HepG2 (cell line): ENCODE results near the gene NT5C1A. TPM values are rescaled to one million over a fixed set of nuclear protein-coding genes. Genes with fewer than 3 reads are reported as not detected.
A peak's percentile ranks its signal among the peaks of the same experiment; 100 is the strongest.

ENCODE experiments used
- ATAC-seq: fragments of 200-7000 bp; cut with Tn5 transposase; 3 replicates; pipeline ENCODE4 v1.9.1; 2020; ENCODE audit warnings: mild to moderate bottlenecking, moderate library complexity
- BruUV-seq: library from RNA; stranded (reverse); fragments of 400-500 nt; replicated peaks from 2 replicates; lab custom pipeline; 2021; lab: Mats Ljungman, UMichigan
- CTCF ChIA-PET: fragments of 300-600 bp; formaldehyde crosslinking; extraction: SDS; loops from one replicate; lab custom pipeline; 2021; ENCODE audit warnings: low total read pairs, inconsistent platforms, low intra/inter-chr PET ratio; lab: Yijun Ruan, JAX
- POLR2A ChIA-PET: fragments of 350-600 bp; sonication (Branson Sonifier 250); formaldehyde crosslinking; loops from one replicate; lab custom pipeline; 2020; ENCODE audit warnings: antibody characterized with exemption, inconsistent platforms; lab: Yijun Ruan, JAX
- DNase-seq: peaks from one replicate; pipeline ENCODE4 v3.0.0-alpha.2; 2015; ENCODE audit warnings: low spot score
- FAIRE-seq: peaks from 3 replicates; lab custom pipeline; 2011; peaks lifted over from hg19 to GRCh38; lab: Jason Lieb, UNC
- H2AFZ ChIP-seq: one replicate; pipeline ENCODE4 v1.6.1; 2011; ENCODE audit warnings: low read length, inconsistent platforms
- H3K27ac ChIP-seq: fragments of 300-600 bp; 3 replicates; pipeline ENCODE4 v1.8.0; 2011; ENCODE audit warnings: mixed run types, mild to moderate bottlenecking, mixed read lengths, low read length, inconsistent platforms; ENCODE audit not compliant: insufficient read depth; ENCODE audit errors: extremely low read length
- H3K27me3 ChIP-seq, 2 experiments: fragments of 200-600 bp in 1 of 2; 2 replicates in 1 of 2; 3 replicates in 1 of 2; pipeline versions ENCODE4 v1.6.0 to v1.8.0; 2011; ENCODE audit warnings: low read length in 2 of 2, mild to moderate bottlenecking in 2 of 2, moderate library complexity in 2 of 2, inconsistent platforms in 1 of 2; ENCODE audit not compliant: insufficient read depth in 2 of 2, control insufficient read depth in 1 of 2
- H3K36me3 ChIP-seq, 2 experiments: fragments of 200-600 bp in 1 of 2; replicated peaks in 1 of 2; 2 replicates in 1 of 2; 3 replicates in 1 of 2; pipeline versions ENCODE4 v1.5.1 to v1.8.0; 2011; ENCODE audit warnings: low read length in 2 of 2, inconsistent platforms in 1 of 2; ENCODE audit not compliant: insufficient read depth in 2 of 2, control insufficient read depth in 1 of 2
- H3K4me1 ChIP-seq: 2 replicates; pipeline ENCODE4 v1.5.1; 2012; ENCODE audit warnings: low read length, inconsistent platforms; ENCODE audit not compliant: insufficient read depth
- H3K4me2 ChIP-seq: 2 replicates; pipeline ENCODE4 v1.6.0; 2011; ENCODE audit warnings: low read depth, low read length, inconsistent platforms
- H3K4me3 ChIP-seq, 3 experiments: fragments of 200-600 bp in 1 of 3; sonication (generic), shearing (Covaris generic) in 1 of 3; replicated peaks in 1 of 3; 2 replicates each; pipeline ENCODE4 v1.5.1; 2011 to 2016; ENCODE audit warnings: low read length in 3 of 3, inconsistent platforms in 2 of 3, low read depth in 2 of 3, mild to moderate bottlenecking in 2 of 3, control low read depth in 1 of 3, mixed read lengths in 1 of 3; ENCODE audit not compliant: insufficient read depth in 1 of 3
- H3K79me2 ChIP-seq: one replicate; pipeline ENCODE4 v1.6.1; 2011; ENCODE audit warnings: low read length, inconsistent platforms; ENCODE audit not compliant: insufficient read depth
- H3K9ac ChIP-seq: 2 replicates; pipeline ENCODE4 v1.6.0; 2011; ENCODE audit warnings: mild to moderate bottlenecking, low read depth, low read length, inconsistent platforms; ENCODE audit not compliant: insufficient read depth
- H3K9me3 ChIP-seq: 2 replicates; pipeline ENCODE4 v1.5.1; 2012; ENCODE audit warnings: mild to moderate bottlenecking, low read length
- H4K20me1 ChIP-seq: 2 replicates; pipeline ENCODE4 v1.6.0; 2011; ENCODE audit warnings: inconsistent platforms, mild to moderate bottlenecking, low read length, moderate library complexity; ENCODE audit not compliant: insufficient read depth
- ARID2 ChIP-seq: sonication (generic); formaldehyde crosslinking; IDR thresholded peaks from 2 replicates; pipeline ENCODE4 v1.8.1; 2022; ENCODE audit warnings: mild to moderate bottlenecking, missing genetic modification reagents, borderline replicate concordance
- NBN ChIP-seq: fragments of 450-650 bp; conservative IDR thresholded peaks from 2 replicates; pipeline ENCODE4 v1.6.1; 2017
- PLSCR1 ChIP-seq: sonication (generic); formaldehyde crosslinking; IDR thresholded peaks from 2 replicates; pipeline ENCODE4 v1.5.0; 2020; ENCODE audit warnings: missing genetic modification reagents, mild to moderate bottlenecking, borderline replicate concordance
- RAD51 ChIP-seq: fragments of 450-650 bp; IDR thresholded peaks from 2 replicates; pipeline ENCODE4 v1.6.1; 2016; ENCODE audit warnings: borderline replicate concordance
- TEAD3 ChIP-seq: optimal IDR thresholded peaks from 2 replicates; pipeline ENCODE3; 2016; ENCODE audit warnings: borderline replicate concordance
- ZBTB7B ChIP-seq: sonication (generic); formaldehyde crosslinking; IDR thresholded peaks from 2 replicates; pipeline ENCODE4 v1.4.0; 2020; ENCODE audit warnings: missing genetic modification reagents
- ZNF136 ChIP-seq: sonication (generic); formaldehyde crosslinking; IDR thresholded peaks from 2 replicates; pipeline ENCODE4 v1.8.1; 2022; ENCODE audit warnings: low read depth, mild to moderate bottlenecking, moderate library complexity, missing genetic modification reagents
- ZNF160 ChIP-seq: sonication (generic); formaldehyde crosslinking; IDR thresholded peaks from 2 replicates; pipeline ENCODE4 v1.8.0; 2022; ENCODE audit warnings: mild to moderate bottlenecking, inconsistent platforms, missing genetic modification reagents
- ZNF629 ChIP-seq: sonication (generic); formaldehyde crosslinking; conservative IDR thresholded peaks from 2 replicates; pipeline ENCODE4 v1.5.0; 2020; ENCODE audit warnings: missing genetic modification reagents
- ZNF782 ChIP-seq: sonication (generic); formaldehyde crosslinking; IDR thresholded peaks from 2 replicates; pipeline ENCODE4 v1.4.0; 2020; ENCODE audit warnings: missing genetic modification reagents, mild to moderate bottlenecking, borderline replicate concordance
- WGBS: methylation state at CpG from one replicate; pipeline ENCODE4 v1.1.6; 2017; ENCODE audit warnings: low lambda C conversion rate; 5-methylcytosine and 5-hydroxymethylcytosine counted together
- in situ Hi-C: cut with HindIII; loops from 2 replicates; pipeline ENCODE4 v1.10.0; 2017; ENCODE audit warnings: low pct_unique_long_range_greater_than_20kb; ENCODE audit not compliant: extremely low pct_ligation_motif_present
- intact Hi-C: fragments of 100-400 bp; cut with micrococcal nuclease; formaldehyde crosslinking; loops from one replicate; pipeline ENCODE4 v1.10.0; 2022; ENCODE audit not compliant: unreplicated experiment
- polyA plus RNA-seq, 8 experiments: library from polyadenylated mRNA; depleted of rRNA in 3 of 8; stranded (reverse) in 7 of 8; unstranded in 1 of 8; fragments of >200 nt; fragmentation: Illumina TruSeq in 4 of 8; extraction: Trizol in 4 of 8; gene quantifications; 2 replicates each; pipeline versions ENCODE4 v1.2.1 to v1.2.3, GENCODE V29; 2011 to 2016; ENCODE audit warnings: low read depth in 4 of 8, missing spikeins in 1 of 8, mixed read lengths in 1 of 8; ENCODE audit not compliant: insufficient read depth in 1 of 8
- total RNA-seq, 5 experiments: library from RNA; depleted of rRNA; stranded (reverse); fragments of >200 nt; fragmentation: Illumina TruSeq; extraction: Trizol; gene quantifications; 2 replicates each; pipeline ENCODE4 v1.2.3, GENCODE V29; 2016; ENCODE audit warnings: low read depth in 1 of 5
- TF ChIP-seq, protein P1 (sequence below): sonication (generic); formaldehyde crosslinking; IDR thresholded peaks from 2 replicates; pipeline ENCODE4 v1.8.0; 2022; ENCODE audit warnings: missing genetic modification reagents, mild to moderate bottlenecking, moderate library complexity, borderline replicate concordance
- TF ChIP-seq, protein P2 (sequence below): sonication (generic); formaldehyde crosslinking; IDR thresholded peaks from 2 replicates; pipeline ENCODE4 v1.4.0; 2020; ENCODE audit warnings: missing genetic modification reagents

The NT5C1A gene
- total and polyA plus RNA-seq, 2 of the 13 experiments (the other 11 are each of a cell fraction or from before 2014, with no cell fraction given), result not detected

GRCh38 chr1:39645411-39646043 is 26.4 kb downstream of the NT5C1A start:
- DNase-seq (no peak), FAIRE-seq (no peak), ATAC-seq (no peak)
- Histone ChIP-seq H3K27me3 (peaks cover 0 to 22% of the 10 kb centered on the region in 2 experiments; a peak in 4 of 5 replicates), H4K20me1 (no peaks in the 10 kb centered on the region), H3K4me2 (no peak overlapping the region), H3K27ac (no peak overlapping the region), H3K79me2 (no peaks in the 10 kb centered on the region), H3K9me3 (no peaks in the 10 kb centered on the region), H3K4me3 (no peak overlapping the region), H3K36me3 (no peaks in the 10 kb centered on the region), H3K4me1 (no peaks in the 10 kb centered on the region), H3K9ac (no peak overlapping the region), H2AFZ (no peak overlapping the region)
- intact Hi-C loops (no loop called here), in situ Hi-C loops (no loop called here)
- TF ChIP-seq ARID2 (CRISPR knock-in tag) (no peak), RAD51 (no peak), ZNF629 (CRISPR knock-in tag) (peak; percentile 54; the same call in 1 of the 2 replicates)
- ChIA-PET CTCF (no interaction called here), POLR2A (no interaction called here)
- 25% methylated on average over 2 of the region's 3 CpGs for WGBS
- BruUV-seq, result no TSS peak

DNA sequence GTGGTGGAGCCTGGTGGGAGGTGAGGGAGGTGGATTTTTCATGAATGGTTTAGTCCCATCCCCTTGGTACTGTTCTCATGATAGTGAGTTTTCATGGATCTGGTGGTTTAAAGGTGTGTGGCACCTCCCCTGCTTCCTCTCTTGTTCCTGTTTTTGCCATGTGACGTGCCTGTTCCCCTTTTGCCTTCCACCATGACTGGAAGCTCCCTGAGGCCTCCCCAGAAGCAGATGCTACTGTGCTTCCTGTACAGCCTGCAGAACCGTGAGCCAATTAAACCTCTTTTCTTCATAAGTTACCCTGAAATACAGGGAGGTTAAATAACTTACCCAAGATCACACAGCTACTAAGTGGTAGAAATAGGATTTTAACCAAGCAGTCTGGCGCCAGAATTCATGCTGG is 28.2 kb downstream of the NT5C1A start:
- no peaks in the 10 kb centered on the region for H3K9me3 ChIP-seq
- no peaks in the 10 kb centered on the region for H4K20me1 ChIP-seq
- ChIA-PET CTCF (no interaction called here), POLR2A (no interaction called here)
- H3K27ac ChIP-seq, result no peak overlapping the region
- no peak overlapping the region for H3K4me2 ChIP-seq
- no peaks in the 10 kb centered on the region for H3K79me2 ChIP-seq
- in situ Hi-C loops, result no loop called here
- no peak overlapping the region for H3K4me3 ChIP-seq
- no peak overlapping the region for H2AFZ ChIP-seq
- FAIRE-seq, result no peak
- no peak overlapping the region for H3K9ac ChIP-seq
- intact Hi-C loops, result no loop called here
- H3K27me3 ChIP-seq, result peaks cover 0 to 20% of the 10 kb centered on the region in 2 experiments; a peak in 3 of 5 replicates
- no peak for DNase-seq
- WGBS, result 21% methylated on average over 3 of the region's 3 CpGs
- H3K4me1 ChIP-seq, result no peaks in the 10 kb centered on the region
- no TSS peak for BruUV-seq
- no peak for ATAC-seq
- H3K36me3 ChIP-seq, result no peaks in the 10 kb centered on the region
- TF ChIP-seq, protein P1, sequence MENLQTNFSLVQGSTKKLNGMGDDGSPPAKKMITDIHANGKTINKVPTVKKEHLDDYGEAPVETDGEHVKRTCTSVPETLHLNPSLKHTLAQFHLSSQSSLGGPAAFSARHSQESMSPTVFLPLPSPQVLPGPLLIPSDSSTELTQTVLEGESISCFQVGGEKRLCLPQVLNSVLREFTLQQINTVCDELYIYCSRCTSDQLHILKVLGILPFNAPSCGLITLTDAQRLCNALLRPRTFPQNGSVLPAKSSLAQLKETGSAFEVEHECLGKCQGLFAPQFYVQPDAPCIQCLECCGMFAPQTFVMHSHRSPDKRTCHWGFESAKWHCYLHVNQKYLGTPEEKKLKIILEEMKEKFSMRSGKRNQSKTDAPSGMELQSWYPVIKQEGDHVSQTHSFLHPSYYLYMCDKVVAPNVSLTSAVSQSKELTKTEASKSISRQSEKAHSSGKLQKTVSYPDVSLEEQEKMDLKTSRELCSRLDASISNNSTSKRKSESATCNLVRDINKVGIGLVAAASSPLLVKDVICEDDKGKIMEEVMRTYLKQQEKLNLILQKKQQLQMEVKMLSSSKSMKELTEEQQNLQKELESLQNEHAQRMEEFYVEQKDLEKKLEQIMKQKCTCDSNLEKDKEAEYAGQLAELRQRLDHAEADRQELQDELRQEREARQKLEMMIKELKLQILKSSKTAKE (CRISPR knock-in tag), result no peak
- no peak for TF ChIP-seq ZNF136 (CRISPR knock-in tag)
- TF ChIP-seq ZBTB7B (CRISPR knock-in tag), result no peak
- no peak for TF ChIP-seq NBN
- no peak for TF ChIP-seq ZNF160 (CRISPR knock-in tag)
- TF ChIP-seq, protein P2, sequence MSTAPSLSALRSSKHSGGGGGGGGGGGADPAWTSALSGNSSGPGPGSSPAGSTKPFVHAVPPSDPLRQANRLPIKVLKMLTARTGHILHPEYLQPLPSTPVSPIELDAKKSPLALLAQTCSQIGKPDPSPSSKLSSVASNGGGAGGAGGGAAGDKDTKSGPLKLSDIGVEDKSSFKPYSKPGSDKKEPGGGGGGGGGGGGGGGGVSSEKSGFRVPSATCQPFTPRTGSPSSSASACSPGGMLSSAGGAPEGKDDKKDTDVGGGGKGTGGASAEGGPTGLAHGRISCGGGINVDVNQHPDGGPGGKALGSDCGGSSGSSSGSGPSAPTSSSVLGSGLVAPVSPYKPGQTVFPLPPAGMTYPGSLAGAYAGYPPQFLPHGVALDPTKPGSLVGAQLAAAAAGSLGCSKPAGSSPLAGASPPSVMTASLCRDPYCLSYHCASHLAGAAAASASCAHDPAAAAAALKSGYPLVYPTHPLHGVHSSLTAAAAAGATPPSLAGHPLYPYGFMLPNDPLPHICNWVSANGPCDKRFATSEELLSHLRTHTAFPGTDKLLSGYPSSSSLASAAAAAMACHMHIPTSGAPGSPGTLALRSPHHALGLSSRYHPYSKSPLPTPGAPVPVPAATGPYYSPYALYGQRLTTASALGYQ (CRISPR knock-in tag), result no peak
- no peak for TF ChIP-seq TEAD3 (CRISPR knock-in tag)
- TF ChIP-seq PLSCR1, result no peak
- TF ChIP-seq ZNF782 (CRISPR knock-in tag), result no peak
